ENCODE data around the gene ASPA. TPM values are rescaled to one million over a fixed set of nuclear protein-coding genes. Genes with fewer than 3 reads are reported as not detected.

Gene ASPA
- total and polyA plus RNA-seq, 10 of the 15 experiments (the other 5 are each of a cell fraction or from before 2014, with no cell fraction given): 0.04 to 0.30 TPM; not detected in 8

GRCh38 chr17:3501344-3501743, 25.5 kb downstream of the ASPA start (continued):
- TF ChIP-seq, protein P1, sequence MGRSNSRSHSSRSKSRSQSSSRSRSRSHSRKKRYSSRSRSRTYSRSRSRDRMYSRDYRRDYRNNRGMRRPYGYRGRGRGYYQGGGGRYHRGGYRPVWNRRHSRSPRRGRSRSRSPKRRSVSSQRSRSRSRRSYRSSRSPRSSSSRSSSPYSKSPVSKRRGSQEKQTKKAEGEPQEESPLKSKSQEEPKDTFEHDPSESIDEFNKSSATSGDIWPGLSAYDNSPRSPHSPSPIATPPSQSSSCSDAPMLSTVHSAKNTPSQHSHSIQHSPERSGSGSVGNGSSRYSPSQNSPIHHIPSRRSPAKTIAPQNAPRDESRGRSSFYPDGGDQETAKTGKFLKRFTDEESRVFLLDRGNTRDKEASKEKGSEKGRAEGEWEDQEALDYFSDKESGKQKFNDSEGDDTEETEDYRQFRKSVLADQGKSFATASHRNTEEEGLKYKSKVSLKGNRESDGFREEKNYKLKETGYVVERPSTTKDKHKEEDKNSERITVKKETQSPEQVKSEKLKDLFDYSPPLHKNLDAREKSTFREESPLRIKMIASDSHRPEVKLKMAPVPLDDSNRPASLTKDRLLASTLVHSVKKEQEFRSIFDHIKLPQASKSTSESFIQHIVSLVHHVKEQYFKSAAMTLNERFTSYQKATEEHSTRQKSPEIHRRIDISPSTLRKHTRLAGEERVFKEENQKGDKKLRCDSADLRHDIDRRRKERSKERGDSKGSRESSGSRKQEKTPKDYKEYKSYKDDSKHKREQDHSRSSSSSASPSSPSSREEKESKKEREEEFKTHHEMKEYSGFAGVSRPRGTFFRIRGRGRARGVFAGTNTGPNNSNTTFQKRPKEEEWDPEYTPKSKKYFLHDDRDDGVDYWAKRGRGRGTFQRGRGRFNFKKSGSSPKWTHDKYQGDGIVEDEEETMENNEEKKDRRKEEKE (IDR thresholded peaks at IDR 0.05): no peak
- TF ChIP-seq NFXL1 (IDR thresholded peaks at IDR 0.05; ENCODE audit: borderline replicate concordance): no peak
- no peak for TF ChIP-seq ZNF274 (IDR thresholded peaks at IDR 0.05; ENCODE audit: insufficient read depth, insufficient read length)
- no peak for TF ChIP-seq ETV6 (conservative IDR thresholded peaks at IDR 0.05 in 1 of 2, IDR thresholded peaks at IDR 0.05 in 1 of 2; ENCODE audit: borderline replicate concordance in 1 of 2, low read depth in 1 of 2)
- no peak for TF ChIP-seq WRNIP1 (IDR thresholded peaks at IDR 0.05; ENCODE audit: borderline replicate concordance, low read depth, low read length)
- no peak for TF ChIP-seq TBL1XR1 (IDR thresholded peaks at IDR 0.05; ENCODE audit: low read depth, low read length)
- TF ChIP-seq KAT2A (conservative IDR thresholded peaks at IDR 0.05; ENCODE audit: control insufficient read depth, low read depth, low read length): no peak
- no peak for TF ChIP-seq POLR2AphosphoS2 (IDR thresholded peaks at IDR 0.05; ENCODE audit: low read depth, low read length)

DNA sequence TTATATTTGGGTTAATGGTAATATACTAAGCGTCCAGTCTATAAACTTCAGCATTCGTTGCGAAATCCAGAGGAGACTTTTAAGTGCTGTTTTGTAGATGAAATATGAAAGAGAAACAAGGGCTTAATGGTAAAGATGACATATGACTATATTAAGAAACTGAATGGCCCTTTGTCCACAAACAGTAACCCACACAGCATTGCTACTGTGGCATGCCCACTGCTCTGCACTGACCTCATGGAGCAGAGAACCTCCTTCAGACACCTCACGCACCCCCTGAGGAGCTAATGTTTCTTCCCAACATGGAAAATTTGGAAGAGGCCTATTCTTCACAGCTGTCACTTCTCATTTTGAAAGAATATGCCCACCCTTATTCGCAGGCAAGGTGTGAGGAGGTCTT, 26.7 kb downstream of the ASPA start:
- DNase-seq (ENCODE audit: low read depth, low spot score) (no peak), FAIRE-seq (no peak), ATAC-seq (no peak)
- Histone ChIP-seq H3K4me1 (ENCODE audit: control insufficient read depth, insufficient read depth, low read length) (no peaks in the 10 kb centered on the region), H3K4me3 (no peak overlapping the region), H3K9me3 (replicated peaks; ENCODE audit: control insufficient read depth, insufficient read depth, low read length) (no peaks in the 10 kb centered on the region), H3K4me2 (ENCODE audit: control insufficient read depth, insufficient read depth) (no peak overlapping the region), H3K79me2 (ENCODE audit: control insufficient read depth, insufficient read depth, low read length) (no peaks in the 10 kb centered on the region), H4K20me1 (ENCODE audit: control insufficient read depth, insufficient read depth) (no peaks in the 10 kb centered on the region), H3K9ac (ENCODE audit: control insufficient read depth, insufficient read depth, low read length) (no peak overlapping the region), H3K36me3 (ENCODE audit: control insufficient read depth in 2 of 2, insufficient read depth in 2 of 2, low read length in 1 of 2) (no peaks in the 10 kb centered on the region), H2AFZ (ENCODE audit: control insufficient read depth, low read depth, low read length) (no peak overlapping the region), H3K27ac (ENCODE audit: control insufficient read depth, insufficient read depth) (no peak overlapping the region), H3K27me3 (replicated peaks in 1 of 2; ENCODE audit: control insufficient read depth in 2 of 2, insufficient read depth in 2 of 2, low read length in 1 of 2) (no peaks in the 10 kb centered on the region)
- ChIA-PET SMC1A (ENCODE audit: uncharacterized antibody, unreplicated experiment) (no interaction called here), POLR2A (interaction anchor here (0.6 kb wide), 1 partner anchor 463 kb away, joined by 5 read pairs; no protein-coding TSS in a partner anchor), CTCF (no interaction called here), RAD21 (ENCODE audit: unreplicated experiment) (no interaction called here)
- no TSS peak for BruUV-seq (replicated peaks)
- intact Hi-C loops (cut with micrococcal nuclease; ENCODE audit: unreplicated experiment): no loop called here
- 62% methylated on average over 5 of the region's 5 CpGs for WGBS (ENCODE audit: insufficient coverage, insufficient replicate concordance, low lambda C conversion rate, missing lambda C conversion rate)
- in situ Hi-C loops (cut with MboI): no loop called here
- TF ChIP-seq HDAC2 (IDR thresholded peaks at IDR 0.05) (no peak), CBFB (IDR thresholded peaks at IDR 0.05; ENCODE audit: low read depth) (no peak), SMARCA5 (IDR thresholded peaks at IDR 0.05) (no peak), BRCA1 (IDR thresholded peaks at IDR 0.05; ENCODE audit: low read depth, low read length) (no peak), TAF1 (IDR thresholded peaks at IDR 0.05; ENCODE audit: borderline replicate concordance, low read depth, low read length) (no peak), NKRF (conservative IDR thresholded peaks at IDR 0.05) (no peak), ZNF622 (IDR thresholded peaks at IDR 0.05) (no peak), ZBTB40 (IDR thresholded peaks at IDR 0.05; ENCODE audit: borderline replicate concordance) (no peak)

Measured in GM12878 (cell line).